HCT116 (cell line): Measurements from ENCODE around the gene FAM131B. TPM values are rescaled to one million over a fixed set of nuclear protein-coding genes. Genes with fewer than 3 reads are reported as not detected.

Source experiments
- ATAC-seq: fragments of 200-7000 bp; cut with Tn5 transposase; 2 replicates; pipeline ENCODE4 v1.9.1; 2020; ENCODE audit warnings: mild to moderate bottlenecking, moderate library complexity
- BruUV-seq: library from RNA; stranded (reverse); fragments of 400-500 nt; replicated peaks from 2 replicates; lab custom pipeline; 2021; lab: Mats Ljungman, UMichigan
- CTCF ChIA-PET: fragments of 300-600 bp; sonication (Branson Sonifier 250); formaldehyde crosslinking; loops from one replicate; lab custom pipeline; 2021; ENCODE audit warnings: antibody characterized with exemption; lab: Charles Lee
- POLR2A ChIA-PET: fragments of 300-600, 350-600 bp; sonication (Branson Sonifier 250); formaldehyde crosslinking; loops from one replicate; lab custom pipeline; 2021; ENCODE audit warnings: antibody characterized with exemption; lab: Charles Lee
- RAD21 ChIA-PET, 2 experiments: fragments of 300-600 bp; sonication (Branson Sonifier 250); formaldehyde crosslinking; loops; one replicate each; lab custom pipeline; 2023; ENCODE audit warnings: low total read pairs in 2 of 2; ENCODE audit not compliant: uncharacterized antibody in 2 of 2, unreplicated experiment in 2 of 2, low non-redundant PET in 1 of 2; lab: Charles Lee
- DNase-seq: peaks from one replicate; pipeline ENCODE4 v3.0.0-alpha.2; 2010; ENCODE audit warnings: low read depth, low spot score
- H2AFZ ChIP-seq: fragments of 200-600 bp; shearing (Covaris generic), sonication (generic); 2 replicates; pipeline ENCODE4 v1.6.1; 2017; ENCODE audit warnings: low read depth, mixed run types, mixed read lengths, antibody characterized with exemption, low read length; ENCODE audit not compliant: poor library complexity, severe bottlenecking
- H3K27ac ChIP-seq: 2 replicates; pipeline ENCODE4 v1.5.1; 2012; ENCODE audit warnings: low read depth, low read length
- H3K27me3 ChIP-seq: fragments of 200-600 bp; sonication (generic); 2 replicates; pipeline ENCODE4 v1.6.1; 2016; ENCODE audit warnings: mixed run types, low read length, mixed read lengths; ENCODE audit not compliant: insufficient read depth
- H3K36me3 ChIP-seq, 2 experiments: fragments of 200-500 bp in 1 of 2; fragments of 200-600 bp in 1 of 2; sonication (Bioruptor generic) in 1 of 2; sonication (generic) in 1 of 2; 2 replicates each; pipeline versions ENCODE4 v1.5.1 to v1.6.1; 2014 to 2016; ENCODE audit warnings: low read length in 2 of 2, inconsistent platforms in 1 of 2, mixed read lengths in 1 of 2, mixed run types in 1 of 2; ENCODE audit not compliant: insufficient read depth in 2 of 2, control insufficient read depth in 1 of 2
- H3K4me1 ChIP-seq, 2 experiments: fragments of 200-600 bp in 1 of 2; sonication (generic) in 1 of 2; 2 replicates each; pipeline versions ENCODE4 v1.5.1 to v1.6.1; 2012 to 2017; ENCODE audit warnings: low read length in 2 of 2, inconsistent platforms in 1 of 2, mild to moderate bottlenecking in 1 of 2, mixed read lengths in 1 of 2, mixed run types in 1 of 2, moderate library complexity in 1 of 2; ENCODE audit not compliant: insufficient read depth in 2 of 2, control insufficient read depth in 1 of 2
- H3K4me2 ChIP-seq: fragments of 200-600 bp; sonication (generic); 2 replicates; pipeline ENCODE4 v1.6.1; 2017; ENCODE audit warnings: mixed run types, low read length, mixed read lengths
- H3K4me3 ChIP-seq, 2 experiments: fragments of 200-600 bp in 1 of 2; sonication (generic) in 1 of 2; replicated peaks in 1 of 2; 2 replicates each; pipeline ENCODE4 v1.5.1; 2011 to 2016; ENCODE audit warnings: low read length in 2 of 2, control low read depth in 1 of 2, low read depth in 1 of 2, mild to moderate bottlenecking in 1 of 2, mixed read lengths in 1 of 2, mixed run types in 1 of 2
- H3K79me2 ChIP-seq: fragments of 200-600 bp; sonication (generic); 2 replicates; pipeline ENCODE4 v1.6.1; 2017; ENCODE audit warnings: mild to moderate bottlenecking, mixed run types, low read length, moderate library complexity, mixed read lengths; ENCODE audit not compliant: insufficient read depth
- H3K9ac ChIP-seq: fragments of 200-600 bp; sonication (generic); 2 replicates; pipeline ENCODE4 v1.6.1; 2016; ENCODE audit warnings: low read length, mixed read lengths
- H3K9me2 ChIP-seq: fragments of 200-600 bp; sonication (generic), shearing (Covaris generic); 2 replicates; pipeline ENCODE4 v1.6.1; 2017; ENCODE audit warnings: mixed run types, mild to moderate bottlenecking, moderate library complexity; ENCODE audit not compliant: insufficient read depth
- H3K9me3 ChIP-seq, 2 experiments: fragments of 200-500 bp in 1 of 2; fragments of 200-600 bp in 1 of 2; sonication (Bioruptor generic) in 1 of 2; sonication (generic) in 1 of 2; 2 replicates each; pipeline ENCODE4 v1.6.1; 2014 to 2017; ENCODE audit warnings: low read length in 2 of 2, mixed read lengths in 2 of 2, inconsistent platforms in 1 of 2, low read depth in 1 of 2, mild to moderate bottlenecking in 1 of 2, mixed run types in 1 of 2, moderate library complexity in 1 of 2; ENCODE audit not compliant: control insufficient read depth in 1 of 2, insufficient read depth in 1 of 2
- H4K20me1 ChIP-seq: fragments of 200-600 bp; sonication (generic), shearing (Covaris generic); 2 replicates; pipeline ENCODE4 v1.6.1; 2017; ENCODE audit warnings: mixed run types, mild to moderate bottlenecking, moderate library complexity; ENCODE audit not compliant: insufficient read depth
- CBX3 ChIP-seq: IDR thresholded peaks from 2 replicates; pipeline ENCODE4 v1.6.1; 2012; ENCODE audit warnings: low read depth
- EGR1 ChIP-seq: IDR thresholded peaks from 2 replicates; pipeline ENCODE4 v1.6.1; 2012; ENCODE audit warnings: low read depth
- EZH2 ChIP-seq: fragments of 200-600 bp; sonication (generic); IDR thresholded peaks from 2 replicates; pipeline ENCODE4 v1.6.1; 2017; ENCODE audit warnings: antibody characterized with exemption, mixed run types
- EZH2phosphoT487 ChIP-seq: fragments of 200-600 bp; IDR thresholded peaks from 2 replicates; pipeline ENCODE4 v1.6.1; 2018; ENCODE audit warnings: antibody characterized with exemption, borderline replicate concordance
- FOSL1 ChIP-seq: IDR thresholded peaks from 2 replicates; pipeline ENCODE4 v1.6.1; 2012; ENCODE audit warnings: low read depth
- JUND ChIP-seq: IDR thresholded peaks from 2 replicates; pipeline ENCODE4 v1.6.1; 2012
- MAX ChIP-seq: IDR thresholded peaks from 2 replicates; pipeline ENCODE4 v1.6.1; 2012
- POLR2A ChIP-seq: IDR thresholded peaks from 2 replicates; pipeline ENCODE4 v1.7.0; 2011; ENCODE audit warnings: borderline replicate concordance; ENCODE audit not compliant: insufficient read depth, insufficient read length; ENCODE audit errors: extremely low read depth
- POLR2AphosphoS5 ChIP-seq: IDR thresholded peaks from 2 replicates; pipeline ENCODE4 v1.6.1; 2011; ENCODE audit warnings: mild to moderate bottlenecking, low read depth, low read length, moderate library complexity
- RAD21 ChIP-seq: IDR thresholded peaks from 2 replicates; pipeline ENCODE4 v1.6.1; 2012; ENCODE audit warnings: low read depth, mild to moderate bottlenecking
- SRF ChIP-seq: IDR thresholded peaks from 2 replicates; pipeline ENCODE4 v1.6.1; 2012; ENCODE audit warnings: low read depth
- YY1 ChIP-seq: IDR thresholded peaks from 2 replicates; pipeline ENCODE4 v1.6.1; 2011; ENCODE audit warnings: low read length, low read depth, moderate library complexity, mild to moderate bottlenecking; ENCODE audit not compliant: insufficient replicate concordance; ENCODE audit errors: extremely low read depth
- ZFX ChIP-seq: fragments of 450-650 bp; IDR thresholded peaks from 2 replicates; pipeline ENCODE4 v1.6.1; 2017
- ZNF274 ChIP-seq: fragments of 200-500 bp; sonication (Bioruptor generic); IDR thresholded peaks from 2 replicates; pipeline ENCODE4 v1.6.1; 2014; ENCODE audit warnings: mild to moderate bottlenecking, low read depth, low read length, inconsistent platforms
- intact Hi-C: fragments of 100-400 bp; cut with micrococcal nuclease; formaldehyde crosslinking; loops from 2 replicates; pipeline ENCODE4 v1.10.0; 2022
- total RNA-seq: library from RNA; stranded (reverse); gene quantifications from one replicate; pipeline ENCODE4 v1.2.1, GENCODE V29; 2021; ENCODE audit not compliant: unreplicated experiment
- TF ChIP-seq, protein P1 (sequence below), 3 experiments: fragments of 200-600 bp in 1 of 3; sonication (generic) in 1 of 3; IDR thresholded peaks in 2 of 3; conservative IDR thresholded peaks in 1 of 3; 2 replicates each; pipeline ENCODE4 v1.5.1; 2012 to 2017; ENCODE audit warnings: low read depth in 2 of 3, low read length in 2 of 3, antibody characterized with exemption in 1 of 3, borderline replicate concordance in 1 of 3, control low read depth in 1 of 3, mild to moderate bottlenecking in 1 of 3, mixed read lengths in 1 of 3, mixed run types in 1 of 3, moderate library complexity in 1 of 3; ENCODE audit not compliant: insufficient read depth in 1 of 3

FAM131B gene
- total RNA-seq, 1 experiment from 2014 or later = 0.20 TPM

DNA sequence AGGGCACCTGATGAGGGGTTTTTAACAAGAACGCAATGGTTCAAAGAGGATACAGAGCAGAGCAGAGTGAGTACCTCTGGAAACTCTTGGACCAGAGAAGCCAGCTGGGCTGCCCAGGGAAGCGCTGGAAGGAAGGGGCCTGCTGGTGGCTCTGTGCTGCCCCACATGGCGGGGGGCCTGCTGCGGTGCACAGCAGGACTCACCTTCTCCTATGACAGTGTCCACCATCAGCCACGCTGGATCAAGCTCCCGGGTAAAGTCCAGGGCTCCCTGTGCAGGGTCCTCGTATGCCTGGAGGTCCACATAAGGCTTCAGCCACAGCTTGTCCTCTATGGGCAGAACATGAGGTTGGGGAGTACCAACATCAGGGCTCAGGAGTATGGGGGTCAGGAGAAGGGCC lies 33.7 kb upstream of the FAM131B start:
- Histone ChIP-seq H3K27ac (no peak overlapping the region), H3K9me2 (no peaks in the 10 kb centered on the region), H3K79me2 (no peaks in the 10 kb centered on the region), H3K27me3 (no peaks in the 10 kb centered on the region), H3K4me1 (no peaks in the 10 kb centered on the region), H3K36me3 (peaks cover 7 to 9% of the 10 kb centered on the region in 2 experiments; a peak in 3 of 4 replicates), H3K4me3 (no peak overlapping the region), H3K9me3 (no peaks in the 10 kb centered on the region), H2AFZ (no peak overlapping the region), H3K9ac (no peak overlapping the region), H4K20me1 (no peaks in the 10 kb centered on the region), H3K4me2 (no peak overlapping the region)
- ATAC-seq = no peak
- ChIA-PET RAD21 (no interaction called here), CTCF (no interaction called here), POLR2A (interaction anchor here (1.7 kb wide), 1 partner anchor 10 kb away, joined by 5 read pairs; no protein-coding TSS in a partner anchor)
- TF ChIP-seq EZH2phosphoT487 (no peak), CBX3 (no peak), ZNF274 (no peak), SRF (no peak), EGR1 (no peak), EZH2 (no peak), POLR2AphosphoS5 (no peak), RAD21 (no peak), MAX (no peak), FOSL1 (no peak), YY1 (no peak), POLR2A (no peak), ZFX (no peak), JUND (no peak)
- TF ChIP-seq, protein P1, sequence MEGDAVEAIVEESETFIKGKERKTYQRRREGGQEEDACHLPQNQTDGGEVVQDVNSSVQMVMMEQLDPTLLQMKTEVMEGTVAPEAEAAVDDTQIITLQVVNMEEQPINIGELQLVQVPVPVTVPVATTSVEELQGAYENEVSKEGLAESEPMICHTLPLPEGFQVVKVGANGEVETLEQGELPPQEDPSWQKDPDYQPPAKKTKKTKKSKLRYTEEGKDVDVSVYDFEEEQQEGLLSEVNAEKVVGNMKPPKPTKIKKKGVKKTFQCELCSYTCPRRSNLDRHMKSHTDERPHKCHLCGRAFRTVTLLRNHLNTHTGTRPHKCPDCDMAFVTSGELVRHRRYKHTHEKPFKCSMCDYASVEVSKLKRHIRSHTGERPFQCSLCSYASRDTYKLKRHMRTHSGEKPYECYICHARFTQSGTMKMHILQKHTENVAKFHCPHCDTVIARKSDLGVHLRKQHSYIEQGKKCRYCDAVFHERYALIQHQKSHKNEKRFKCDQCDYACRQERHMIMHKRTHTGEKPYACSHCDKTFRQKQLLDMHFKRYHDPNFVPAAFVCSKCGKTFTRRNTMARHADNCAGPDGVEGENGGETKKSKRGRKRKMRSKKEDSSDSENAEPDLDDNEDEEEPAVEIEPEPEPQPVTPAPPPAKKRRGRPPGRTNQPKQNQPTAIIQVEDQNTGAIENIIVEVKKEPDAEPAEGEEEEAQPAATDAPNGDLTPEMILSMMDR (IDR thresholded peaks at IDR 0.05 in 2 of 3, conservative IDR thresholded peaks at IDR 0.05 in 1 of 3; ENCODE audit: borderline replicate concordance in 1 of 3, insufficient read depth in 1 of 3, low read depth in 2 of 3, low read length in 2 of 3) = no peak
- intact Hi-C loops = no loop called here
- no peak for DNase-seq
- no TSS peak for BruUV-seq
